ENCODE measurements around the gene SENP1. TPM values are rescaled to one million over a fixed set of nuclear protein-coding genes. Genes with fewer than 3 reads are reported as not detected.
A peak's percentile ranks its signal among the peaks of the same experiment; 100 is the strongest.

SENP1 gene
- total RNA-seq, 2 donors from 2014 or later, result 11.4 to 15.8 TPM

DNA sequence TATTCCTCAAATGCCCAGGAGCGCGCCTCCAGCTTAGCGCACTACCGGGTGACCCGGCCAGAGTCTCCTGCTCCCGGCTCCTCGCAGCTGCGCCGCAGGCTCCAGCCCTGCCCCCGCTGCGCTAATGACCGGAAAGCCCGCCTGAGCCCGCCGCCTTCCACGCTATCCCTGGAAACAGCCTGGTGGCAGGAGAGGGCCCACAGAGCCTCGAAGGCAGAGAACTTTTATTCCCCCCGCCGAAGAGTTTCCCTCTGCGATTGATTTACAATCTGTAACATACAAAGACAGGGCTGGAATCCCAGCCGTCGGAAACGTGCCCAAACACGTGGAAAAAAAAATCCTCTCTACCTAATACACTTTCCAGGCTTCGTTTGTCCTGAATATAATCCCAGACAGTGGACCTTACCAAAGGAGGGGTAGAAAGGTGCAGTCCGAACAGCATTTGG, 103.1 kb downstream of the SENP1 start:
- peak; percentile 29 to 58 (median 46) for DNase-seq
- peak; percentile 57 for ATAC-seq
- no peak overlapping the region for H3K27ac ChIP-seq
- H3K27me3 ChIP-seq, result peaks cover 0 to 35% of the 10 kb centered on the region in 2 donors
- H3K9me3 ChIP-seq, result no peaks in the 10 kb centered on the region
- TF ChIP-seq POLR2A (IDR thresholded peaks at IDR 0.05), result no peak
- TF ChIP-seq, protein P1, sequence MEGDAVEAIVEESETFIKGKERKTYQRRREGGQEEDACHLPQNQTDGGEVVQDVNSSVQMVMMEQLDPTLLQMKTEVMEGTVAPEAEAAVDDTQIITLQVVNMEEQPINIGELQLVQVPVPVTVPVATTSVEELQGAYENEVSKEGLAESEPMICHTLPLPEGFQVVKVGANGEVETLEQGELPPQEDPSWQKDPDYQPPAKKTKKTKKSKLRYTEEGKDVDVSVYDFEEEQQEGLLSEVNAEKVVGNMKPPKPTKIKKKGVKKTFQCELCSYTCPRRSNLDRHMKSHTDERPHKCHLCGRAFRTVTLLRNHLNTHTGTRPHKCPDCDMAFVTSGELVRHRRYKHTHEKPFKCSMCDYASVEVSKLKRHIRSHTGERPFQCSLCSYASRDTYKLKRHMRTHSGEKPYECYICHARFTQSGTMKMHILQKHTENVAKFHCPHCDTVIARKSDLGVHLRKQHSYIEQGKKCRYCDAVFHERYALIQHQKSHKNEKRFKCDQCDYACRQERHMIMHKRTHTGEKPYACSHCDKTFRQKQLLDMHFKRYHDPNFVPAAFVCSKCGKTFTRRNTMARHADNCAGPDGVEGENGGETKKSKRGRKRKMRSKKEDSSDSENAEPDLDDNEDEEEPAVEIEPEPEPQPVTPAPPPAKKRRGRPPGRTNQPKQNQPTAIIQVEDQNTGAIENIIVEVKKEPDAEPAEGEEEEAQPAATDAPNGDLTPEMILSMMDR (IDR thresholded peaks at IDR 0.05), result no peak
- WGBS, 2 donors, result 2% methylated on average over 10 to 26 of the region's 26 CpGs
- peaks cover 44% of the 10 kb centered on the region for H3K4me1 ChIP-seq
- intact Hi-C loops (cut with DNase I), result no loop called here
- H3K4me3 ChIP-seq, result no peak overlapping the region
- no peaks in the 10 kb centered on the region for H3K36me3 ChIP-seq (replicated peaks in 1 of 2; ENCODE audit: insufficient read depth in 1 of 2, low read depth in 2 of 2)

DNA sequence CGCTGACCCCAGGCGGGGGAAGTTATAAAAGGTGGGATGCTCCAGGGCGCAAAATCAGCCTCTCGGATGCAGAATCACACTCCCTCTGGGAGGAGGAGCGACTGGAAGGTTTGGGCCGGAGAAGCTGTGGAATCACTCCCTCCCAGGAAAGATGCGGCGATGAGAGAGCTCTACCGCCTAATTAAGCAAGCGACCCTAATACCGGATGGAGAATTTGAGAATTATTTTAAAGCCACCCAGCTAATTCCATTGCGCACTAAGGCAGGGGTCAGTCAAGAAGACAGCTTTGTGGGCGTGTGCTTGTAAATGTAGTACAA, 103.5 kb downstream of the SENP1 start:
- DNase-seq (no peak), ATAC-seq (no peak)
- H3K27ac ChIP-seq, result no peak overlapping the region
- WGBS, 2 donors, result 5 to 11% methylated on average over 11 to 13 of the region's 13 CpGs
- no peaks in the 10 kb centered on the region for H3K9me3 ChIP-seq
- intact Hi-C loops (cut with DNase I), result no loop called here
- TF ChIP-seq POLR2A (IDR thresholded peaks at IDR 0.05), result no peak
- TF ChIP-seq, protein P1 (IDR thresholded peaks at IDR 0.05), result no peak
- H3K4me3 ChIP-seq, result no peak overlapping the region
- no peaks in the 10 kb centered on the region for H3K36me3 ChIP-seq (replicated peaks in 1 of 2; ENCODE audit: insufficient read depth in 1 of 2, low read depth in 2 of 2)
- peaks cover 44% of the 10 kb centered on the region for H3K4me1 ChIP-seq
- H3K27me3 ChIP-seq, result peaks cover 0 to 35% of the 10 kb centered on the region in 2 donors

DNA sequence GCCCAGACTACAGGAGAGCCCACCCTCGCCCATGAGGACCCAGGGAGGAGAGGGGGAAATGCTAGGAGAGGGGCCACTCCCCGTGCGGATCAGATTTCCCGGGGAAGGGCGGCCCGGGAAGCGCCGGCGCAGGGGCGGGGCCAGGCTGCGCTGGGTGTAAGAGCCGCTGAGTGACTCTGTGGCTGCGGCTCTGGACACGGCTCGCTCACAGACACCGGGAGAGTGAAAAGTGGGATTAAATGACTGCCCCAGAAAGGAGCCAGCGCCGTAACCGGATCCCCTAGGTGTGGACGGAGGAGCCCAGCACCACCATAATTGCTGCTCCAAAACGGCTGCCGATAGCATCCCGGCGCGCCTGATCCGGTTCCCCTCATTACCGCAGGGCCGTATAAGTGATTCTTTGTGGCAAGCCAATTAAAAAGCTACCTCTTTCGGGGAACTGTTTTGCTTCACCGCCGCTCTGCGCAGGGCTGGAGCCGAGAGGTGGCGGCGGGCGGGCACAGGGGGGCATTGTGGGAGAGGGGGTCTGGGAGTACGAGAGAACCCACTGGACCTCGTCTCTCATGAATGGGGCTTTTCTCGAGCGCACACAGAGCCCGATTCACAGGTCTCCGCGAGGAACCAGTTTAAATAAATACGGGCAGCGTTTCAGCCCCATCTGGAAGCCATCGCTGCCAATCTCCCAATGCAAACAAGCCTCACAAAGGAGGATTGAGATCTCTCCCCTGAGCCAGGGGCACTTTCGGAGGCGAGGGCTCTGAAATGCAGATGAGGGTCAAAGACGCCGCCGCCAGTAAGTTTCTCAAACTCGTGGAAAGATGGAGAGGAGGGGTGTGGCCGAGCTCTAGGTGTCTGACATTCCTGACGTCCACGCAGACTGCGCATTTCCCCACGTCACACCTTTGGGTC, 104.1 kb downstream of the SENP1 start:
- DNase-seq, result peak; percentile 17 to 58 (median 32)
- Histone ChIP-seq H3K9me3 (no peaks in the 10 kb centered on the region), H3K27ac (no peak overlapping the region), H3K4me3 (no peak overlapping the region), H3K27me3 (peaks cover 0 to 35% of the 10 kb centered on the region in 2 donors), H3K36me3 (replicated peaks in 1 of 2; ENCODE audit: insufficient read depth in 1 of 2, low read depth in 2 of 2) (no peaks in the 10 kb centered on the region), H3K4me1 (peaks cover 44% of the 10 kb centered on the region)
- intact Hi-C loops (cut with DNase I), result no loop called here
- TF ChIP-seq, protein P1 (IDR thresholded peaks at IDR 0.05), result no peak
- TF ChIP-seq POLR2A (IDR thresholded peaks at IDR 0.05), result no peak
- peak; percentile 66 for ATAC-seq
- WGBS, 2 donors, result 1 to 3% methylated on average over 25 to 57 of the region's 57 CpGs

DNA sequence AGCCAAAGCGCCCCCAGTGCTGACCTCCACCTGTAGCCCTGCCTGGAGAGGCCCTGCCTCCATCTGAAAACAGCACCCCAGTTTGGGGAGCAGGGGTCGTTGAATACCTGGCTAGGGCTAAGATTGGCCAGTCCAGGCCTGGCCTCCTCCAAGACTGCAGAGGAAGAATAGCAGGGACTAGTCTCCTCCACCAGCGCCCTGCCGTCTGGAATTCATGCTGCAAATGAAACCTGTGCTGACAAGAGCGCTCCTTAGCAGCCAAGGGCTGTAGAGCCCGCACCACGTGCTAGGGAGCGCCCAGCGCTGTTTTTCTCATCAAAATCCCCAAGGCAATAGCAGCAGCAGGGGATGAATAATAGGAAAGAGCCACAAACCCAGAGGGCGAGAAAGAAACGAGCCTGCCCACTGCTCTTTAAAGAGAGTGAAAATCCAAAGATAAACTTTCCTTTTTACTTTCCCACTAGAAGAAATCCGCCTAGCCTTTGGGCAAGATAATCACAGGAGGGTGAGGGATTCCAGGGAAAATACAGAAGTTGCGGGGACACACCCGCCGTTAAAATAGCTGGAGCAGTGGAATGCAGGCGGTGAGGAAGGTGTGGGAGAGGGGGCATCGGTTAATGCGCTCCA, 104.9 kb downstream of the SENP1 start:
- H3K27ac ChIP-seq, result no peak overlapping the region
- no peaks in the 10 kb centered on the region for H3K36me3 ChIP-seq (replicated peaks in 1 of 2; ENCODE audit: insufficient read depth in 1 of 2, low read depth in 2 of 2)
- ATAC-seq (peak; percentile 13), DNase-seq (no peak)
- WGBS, 2 donors, result 10 to 14% methylated on average over 18 of the region's 18 CpGs
- H3K9me3 ChIP-seq, result no peaks in the 10 kb centered on the region
- intact Hi-C loops (cut with DNase I), result no loop called here
- H3K27me3 ChIP-seq, result peaks cover 0 to 35% of the 10 kb centered on the region in 2 donors
- no peak overlapping the region for H3K4me3 ChIP-seq
- TF ChIP-seq, protein P1 (IDR thresholded peaks at IDR 0.05), result no peak
- no peak for TF ChIP-seq POLR2A (IDR thresholded peaks at IDR 0.05)
- H3K4me1 ChIP-seq, result peaks cover 44% of the 10 kb centered on the region
